Measurements from ENCODE around the gene FXYD4. TPM values are rescaled to one million over a fixed set of nuclear protein-coding genes. Genes with fewer than 3 reads are reported as not detected.

FXYD4 gene
- total RNA-seq, 4 donors from 2014 or later, result not detected

GRCh38 chr10:43402176-43402575 lies 30.7 kb downstream of the FXYD4 start:
- intact Hi-C loops (cut with DNase I; ENCODE audit: low total_unique reads), result no loop called here
- H3K36me3 ChIP-seq, result peaks cover 0 to 5% (median 0%) of the 10 kb centered on the region in 4 donors
- no peaks in the 10 kb centered on the region for H3K27me3 ChIP-seq
- in situ Hi-C loops (cut with MboI; ENCODE audit: low pct_ligation_motif_present in 1 of 4, low pct_unique_long_range_greater_than_20kb in 1 of 4, low sequenced_read_pairs in 3 of 4), result no loop called here
- no peak for TF ChIP-seq EP300 (IDR thresholded peaks at IDR 0.05; ENCODE audit: low read depth)
- TF ChIP-seq CTCF (IDR thresholded peaks at IDR 0.05), result no peak
- no peak for TF ChIP-seq POLR2A (IDR thresholded peaks at IDR 0.05)
- no peak for TF ChIP-seq POLR2AphosphoS5 (IDR thresholded peaks at IDR 0.05)
- H3K4me1 ChIP-seq, result peaks cover 34 to 93% (median 74%) of the 10 kb centered on the region in 4 donors
- H3K4me3 ChIP-seq, result no peak overlapping the region
- WGBS, 2 donors (ENCODE audit: low coverage in 1 of 2), result 39 to 46% methylated on average over 4 of the region's 4 CpGs
- no peaks in the 10 kb centered on the region for H3K9me3 ChIP-seq
- H3K27ac ChIP-seq, result peak overlapping the region in 1 of 4 donors; percentile 100
- DNase-seq, result no peak

GRCh38 chr10:43402880-43403452 lies 31.5 kb downstream of the FXYD4 start:
- intact Hi-C loops (cut with DNase I; ENCODE audit: low total_unique reads), result no loop called here
- H3K27me3 ChIP-seq, result no peaks in the 10 kb centered on the region
- no peak overlapping the region for H3K4me3 ChIP-seq
- H3K9me3 ChIP-seq, result no peaks in the 10 kb centered on the region
- peak overlapping the region; percentile 19 to 100 (median 100) for H3K27ac ChIP-seq
- WGBS, 2 donors (ENCODE audit: low coverage in 1 of 2), result 63% methylated on average over 7 of the region's 7 CpGs
- in situ Hi-C loops (cut with MboI; ENCODE audit: low pct_ligation_motif_present in 1 of 4, low pct_unique_long_range_greater_than_20kb in 1 of 4, low sequenced_read_pairs in 3 of 4), result no loop called here
- no peak for TF ChIP-seq CTCF (IDR thresholded peaks at IDR 0.05)
- TF ChIP-seq EP300 (IDR thresholded peaks at IDR 0.05; ENCODE audit: low read depth), result no peak
- TF ChIP-seq POLR2A (IDR thresholded peaks at IDR 0.05), result no peak
- peak; percentile 51 for DNase-seq
- peaks cover 34 to 87% (median 71%) of the 10 kb centered on the region in 4 donors for H3K4me1 ChIP-seq
- peaks cover 0 to 5% (median 0%) of the 10 kb centered on the region in 4 donors for H3K36me3 ChIP-seq

- intact Hi-C loops (cut with DNase I; ENCODE audit: low total_unique reads), result no loop called here
- Histone ChIP-seq H3K27ac (peak overlapping the region; percentile 55 to 100 (median 100)), H3K27me3 (no peaks in the 10 kb centered on the region), H3K36me3 (peaks cover 0 to 5% (median 0%) of the 10 kb centered on the region in 4 donors), H3K4me3 (peak overlapping the region in 1 of 4 donors; percentile 80), H3K4me1 (peaks cover 29 to 75% (median 63%) of the 10 kb centered on the region in 4 donors), H3K9me3 (no peaks in the 10 kb centered on the region)
- TF ChIP-seq POLR2A (IDR thresholded peaks at IDR 0.05), result no peak
- TF ChIP-seq POLR2AphosphoS5 (IDR thresholded peaks at IDR 0.05), result no peak
- no peak for TF ChIP-seq EP300 (IDR thresholded peaks at IDR 0.05; ENCODE audit: low read depth)
- TF ChIP-seq CTCF (IDR thresholded peaks at IDR 0.05), result no peak
- 45 to 48% methylated on average over 7 to 14 of the region's 14 CpGs for WGBS, 2 donors (ENCODE audit: low coverage in 1 of 2)
- in situ Hi-C loops (cut with MboI; ENCODE audit: low pct_ligation_motif_present in 1 of 4, low pct_unique_long_range_greater_than_20kb in 1 of 4, low sequenced_read_pairs in 3 of 4), result no loop called here
- no peak for DNase-seq
Measured at GRCh38 chr10:43403911-43404703, 32.7 kb downstream of the FXYD4 start.

- H3K36me3 ChIP-seq, result peaks cover 0 to 5% (median 0%) of the 10 kb centered on the region in 4 donors
- H3K4me3 ChIP-seq, result peak overlapping the region in 1 of 4 donors; percentile 80
- peaks cover 29 to 72% (median 57%) of the 10 kb centered on the region in 4 donors for H3K4me1 ChIP-seq
- H3K27ac ChIP-seq, result peak overlapping the region; percentile 55 to 100 (median 100)
- no peak for TF ChIP-seq POLR2A (IDR thresholded peaks at IDR 0.05)
- TF ChIP-seq EP300 (IDR thresholded peaks at IDR 0.05; ENCODE audit: low read depth), result no peak
- TF ChIP-seq POLR2AphosphoS5 (IDR thresholded peaks at IDR 0.05), result no peak
- no peak for TF ChIP-seq CTCF (IDR thresholded peaks at IDR 0.05)
- no peaks in the 10 kb centered on the region for H3K27me3 ChIP-seq
- 41 to 67% methylated on average over 1 to 6 of the region's 6 CpGs for WGBS, 2 donors (ENCODE audit: low coverage in 1 of 2)
- H3K9me3 ChIP-seq, result no peaks in the 10 kb centered on the region
- in situ Hi-C loops (cut with MboI; ENCODE audit: low pct_ligation_motif_present in 1 of 4, low pct_unique_long_range_greater_than_20kb in 1 of 4, low sequenced_read_pairs in 3 of 4) (no loop called here), intact Hi-C loops (cut with DNase I; ENCODE audit: low total_unique reads) (no loop called here)
- no peak for DNase-seq
Measured at GRCh38 chr10:43404704-43405084, 33.3 kb downstream of the FXYD4 start.

Measured in transverse colon (tissue), 4 donors.